ENCODE results near the gene PHLDB2.

DNA sequence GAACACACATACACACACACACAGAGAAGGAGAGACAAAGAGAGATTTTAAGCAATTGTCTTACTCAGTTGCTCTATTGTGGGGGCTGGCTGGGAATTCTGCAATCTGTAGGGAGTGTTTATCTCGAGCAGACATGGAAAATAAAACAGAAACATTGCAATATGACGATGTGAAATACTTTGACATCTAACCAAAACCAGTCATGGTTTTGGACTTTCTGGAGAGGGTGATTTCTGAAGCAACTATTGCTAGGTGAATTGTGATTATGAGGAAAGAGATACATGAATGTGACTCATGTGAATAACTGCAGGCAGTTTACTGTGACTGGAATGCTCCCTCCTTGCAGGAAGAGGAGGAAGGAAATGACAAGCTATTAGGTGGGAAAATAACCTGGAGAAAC is 12.3 kb upstream of the PHLDB2 start:
- TF ChIP-seq, protein P1, sequence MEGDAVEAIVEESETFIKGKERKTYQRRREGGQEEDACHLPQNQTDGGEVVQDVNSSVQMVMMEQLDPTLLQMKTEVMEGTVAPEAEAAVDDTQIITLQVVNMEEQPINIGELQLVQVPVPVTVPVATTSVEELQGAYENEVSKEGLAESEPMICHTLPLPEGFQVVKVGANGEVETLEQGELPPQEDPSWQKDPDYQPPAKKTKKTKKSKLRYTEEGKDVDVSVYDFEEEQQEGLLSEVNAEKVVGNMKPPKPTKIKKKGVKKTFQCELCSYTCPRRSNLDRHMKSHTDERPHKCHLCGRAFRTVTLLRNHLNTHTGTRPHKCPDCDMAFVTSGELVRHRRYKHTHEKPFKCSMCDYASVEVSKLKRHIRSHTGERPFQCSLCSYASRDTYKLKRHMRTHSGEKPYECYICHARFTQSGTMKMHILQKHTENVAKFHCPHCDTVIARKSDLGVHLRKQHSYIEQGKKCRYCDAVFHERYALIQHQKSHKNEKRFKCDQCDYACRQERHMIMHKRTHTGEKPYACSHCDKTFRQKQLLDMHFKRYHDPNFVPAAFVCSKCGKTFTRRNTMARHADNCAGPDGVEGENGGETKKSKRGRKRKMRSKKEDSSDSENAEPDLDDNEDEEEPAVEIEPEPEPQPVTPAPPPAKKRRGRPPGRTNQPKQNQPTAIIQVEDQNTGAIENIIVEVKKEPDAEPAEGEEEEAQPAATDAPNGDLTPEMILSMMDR (conservative IDR thresholded peaks at IDR 0.05; ENCODE audit: low read depth, low read length) = no peak
- TF ChIP-seq EZH2 (IDR thresholded peaks at IDR 0.05; ENCODE audit: low read length, unreplicated experiment) = no peak

Data from PC-3 (cell line).